Measurements from ENCODE around the gene BCL11A. TPM values are rescaled to one million over a fixed set of nuclear protein-coding genes. Genes with fewer than 3 reads are reported as not detected.

BCL11A gene
- total RNA-seq, 1 experiment from 2014 or later, result 0.33 TPM

DNA sequence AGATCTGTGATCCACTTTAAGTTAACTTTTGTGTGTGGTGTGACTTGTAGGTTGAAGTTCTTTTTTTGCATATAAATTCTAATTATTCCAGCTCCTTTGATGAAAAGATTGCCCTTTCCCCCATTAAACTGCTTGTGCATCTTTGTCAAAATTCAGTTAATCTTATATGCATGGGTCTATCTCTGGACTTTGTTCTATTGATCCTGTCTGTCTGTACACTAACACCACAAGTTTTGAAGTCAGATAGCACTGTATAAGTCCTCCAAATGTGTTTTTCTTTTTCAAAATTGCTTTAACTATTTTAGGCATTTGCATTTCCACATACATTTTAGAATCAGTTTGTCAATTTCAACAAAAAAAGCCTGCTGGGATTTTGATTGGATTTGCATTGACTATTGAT is 137.6 kb downstream of the BCL11A start:
- H3K4me3 ChIP-seq (ENCODE audit: low read depth in 2 of 2, low read length in 2 of 2), result no peak overlapping the region
- TF ChIP-seq, protein P1, sequence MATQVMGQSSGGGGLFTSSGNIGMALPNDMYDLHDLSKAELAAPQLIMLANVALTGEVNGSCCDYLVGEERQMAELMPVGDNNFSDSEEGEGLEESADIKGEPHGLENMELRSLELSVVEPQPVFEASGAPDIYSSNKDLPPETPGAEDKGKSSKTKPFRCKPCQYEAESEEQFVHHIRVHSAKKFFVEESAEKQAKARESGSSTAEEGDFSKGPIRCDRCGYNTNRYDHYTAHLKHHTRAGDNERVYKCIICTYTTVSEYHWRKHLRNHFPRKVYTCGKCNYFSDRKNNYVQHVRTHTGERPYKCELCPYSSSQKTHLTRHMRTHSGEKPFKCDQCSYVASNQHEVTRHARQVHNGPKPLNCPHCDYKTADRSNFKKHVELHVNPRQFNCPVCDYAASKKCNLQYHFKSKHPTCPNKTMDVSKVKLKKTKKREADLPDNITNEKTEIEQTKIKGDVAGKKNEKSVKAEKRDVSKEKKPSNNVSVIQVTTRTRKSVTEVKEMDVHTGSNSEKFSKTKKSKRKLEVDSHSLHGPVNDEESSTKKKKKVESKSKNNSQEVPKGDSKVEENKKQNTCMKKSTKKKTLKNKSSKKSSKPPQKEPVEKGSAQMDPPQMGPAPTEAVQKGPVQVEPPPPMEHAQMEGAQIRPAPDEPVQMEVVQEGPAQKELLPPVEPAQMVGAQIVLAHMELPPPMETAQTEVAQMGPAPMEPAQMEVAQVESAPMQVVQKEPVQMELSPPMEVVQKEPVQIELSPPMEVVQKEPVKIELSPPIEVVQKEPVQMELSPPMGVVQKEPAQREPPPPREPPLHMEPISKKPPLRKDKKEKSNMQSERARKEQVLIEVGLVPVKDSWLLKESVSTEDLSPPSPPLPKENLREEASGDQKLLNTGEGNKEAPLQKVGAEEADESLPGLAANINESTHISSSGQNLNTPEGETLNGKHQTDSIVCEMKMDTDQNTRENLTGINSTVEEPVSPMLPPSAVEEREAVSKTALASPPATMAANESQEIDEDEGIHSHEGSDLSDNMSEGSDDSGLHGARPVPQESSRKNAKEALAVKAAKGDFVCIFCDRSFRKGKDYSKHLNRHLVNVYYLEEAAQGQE (IDR thresholded peaks at IDR 0.05; ENCODE audit: insufficient read depth in 1 of 2, low read depth in 2 of 2, low read length in 1 of 2), result no peak
- no peak for TF ChIP-seq POLR2AphosphoS5 (IDR thresholded peaks at IDR 0.05; ENCODE audit: low read depth, low read length)
- TF ChIP-seq TCF7L2 (IDR thresholded peaks at IDR 0.05; ENCODE audit: low read depth, low read length), result no peak
- TF ChIP-seq SIN3A (IDR thresholded peaks at IDR 0.05; ENCODE audit: borderline replicate concordance, insufficient read depth, low read depth, low read length), result no peak
- no peak for TF ChIP-seq CTCF (IDR thresholded peaks at IDR 0.05)
- ATAC-seq (no peak), DNase-seq (ENCODE audit: low read depth, low spot score) (no peak)
- BruUV-seq (replicated peaks), result no TSS peak
- in situ Hi-C loops (cut with HindIII; ENCODE audit: low pct_unique_long_range_greater_than_20kb, low sequenced_read_pairs), result no loop called here
- no peaks in the 10 kb centered on the region for H3K36me3 ChIP-seq (ENCODE audit: control insufficient read depth, insufficient read depth, low read length)
- intact Hi-C loops (cut with micrococcal nuclease; ENCODE audit: unreplicated experiment), result no loop called here
- ChIA-PET POLR2A (no interaction called here), CTCF (interaction anchor here (0.6 kb wide), 1 partner anchor 632 kb away, joined by 3 read pairs; no protein-coding TSS in a partner anchor)
- H3K27me3 ChIP-seq (ENCODE audit: control insufficient read depth, insufficient read depth, low read length), result no peaks in the 10 kb centered on the region
- no peak overlapping the region for H3K27ac ChIP-seq (ENCODE audit: low read length)
- H3K9me3 ChIP-seq (ENCODE audit: control insufficient read depth, insufficient read depth, low read depth, low read length), result no peaks in the 10 kb centered on the region
- H3K4me1 ChIP-seq (ENCODE audit: control insufficient read depth, insufficient read depth, low read length), result no peaks in the 10 kb centered on the region

DNA sequence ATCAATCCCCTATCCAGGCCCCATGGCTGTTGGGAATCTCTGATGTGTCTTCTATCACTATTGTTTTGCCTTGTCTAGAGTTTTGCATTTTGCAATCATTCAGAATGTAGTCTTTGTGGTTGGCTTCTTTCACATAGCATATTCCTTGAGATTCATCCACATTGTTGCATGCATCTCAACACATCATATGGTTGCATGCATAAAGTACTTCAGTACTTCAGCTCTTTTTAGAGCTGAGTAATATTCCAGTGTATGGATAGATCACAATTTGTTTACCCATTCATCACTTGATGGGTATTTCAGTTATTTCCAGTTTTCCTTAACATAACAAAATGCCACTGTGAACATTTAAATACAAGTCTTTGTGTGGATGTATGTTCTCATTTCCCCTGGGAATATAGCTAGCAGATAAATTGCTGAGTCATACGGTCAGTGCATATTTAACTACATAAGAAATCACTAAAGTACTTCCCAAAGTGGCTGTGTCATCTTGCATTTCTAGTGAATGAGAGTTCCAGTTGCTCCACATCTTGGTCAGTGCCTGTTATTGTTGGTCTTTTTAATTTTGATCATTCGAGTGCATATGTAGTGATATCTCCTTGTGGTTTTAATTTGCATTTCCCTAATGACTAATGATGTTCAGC is 138.8 kb downstream of the BCL11A start:
- intact Hi-C loops (cut with micrococcal nuclease; ENCODE audit: unreplicated experiment), result no loop called here
- DNase-seq (ENCODE audit: low read depth, low spot score) (no peak), ATAC-seq (no peak)
- no peaks in the 10 kb centered on the region for H3K4me1 ChIP-seq (ENCODE audit: control insufficient read depth, insufficient read depth, low read length)
- no peaks in the 10 kb centered on the region; the same call in 1 of the 2 replicates for H3K27me3 ChIP-seq (ENCODE audit: control insufficient read depth, insufficient read depth, low read length)
- H3K36me3 ChIP-seq (ENCODE audit: control insufficient read depth, insufficient read depth, low read length), result no peaks in the 10 kb centered on the region
- TF ChIP-seq SIN3A (IDR thresholded peaks at IDR 0.05; ENCODE audit: borderline replicate concordance, insufficient read depth, low read depth, low read length), result no peak
- no peak for TF ChIP-seq CTCF (IDR thresholded peaks at IDR 0.05)
- TF ChIP-seq TCF7L2 (IDR thresholded peaks at IDR 0.05; ENCODE audit: low read depth, low read length), result no peak
- no peaks in the 10 kb centered on the region for H3K9me3 ChIP-seq (ENCODE audit: control insufficient read depth, insufficient read depth, low read depth, low read length)
- H3K4me3 ChIP-seq (ENCODE audit: low read depth in 2 of 2, low read length in 2 of 2), result no peak overlapping the region
- BruUV-seq (replicated peaks), result no TSS peak
- in situ Hi-C loops (cut with HindIII; ENCODE audit: low pct_unique_long_range_greater_than_20kb, low sequenced_read_pairs), result no loop called here
- H3K27ac ChIP-seq (ENCODE audit: low read length), result no peak overlapping the region
- CTCF ChIA-PET, result no interaction called here
- POLR2A ChIA-PET, result no interaction called here
